Mammary epithelial cell (primary cell): ENCODE results near the gene TTC28.

Experiments used
- EZH2 ChIP-seq: IDR thresholded peaks from 2 replicates; pipeline ENCODE4 v1.6.1; 2012; ENCODE audit warnings: low read length, inconsistent platforms, borderline replicate concordance
- TF ChIP-seq, protein P1 (sequence below), 2 donors: IDR thresholded peaks in 1 of 2; conservative IDR thresholded peaks in 1 of 2; 2 replicates each; pipeline ENCODE4 v1.5.1; 2011 to 2012; ENCODE audit warnings: inconsistent platforms in 2 of 2, low read length in 2 of 2, mild to moderate bottlenecking in 2 of 2, control low read depth in 1 of 2, low read depth in 1 of 2; ENCODE audit not compliant: insufficient read depth in 1 of 2; ENCODE audit errors: extremely low read depth in 1 of 2

DNA sequence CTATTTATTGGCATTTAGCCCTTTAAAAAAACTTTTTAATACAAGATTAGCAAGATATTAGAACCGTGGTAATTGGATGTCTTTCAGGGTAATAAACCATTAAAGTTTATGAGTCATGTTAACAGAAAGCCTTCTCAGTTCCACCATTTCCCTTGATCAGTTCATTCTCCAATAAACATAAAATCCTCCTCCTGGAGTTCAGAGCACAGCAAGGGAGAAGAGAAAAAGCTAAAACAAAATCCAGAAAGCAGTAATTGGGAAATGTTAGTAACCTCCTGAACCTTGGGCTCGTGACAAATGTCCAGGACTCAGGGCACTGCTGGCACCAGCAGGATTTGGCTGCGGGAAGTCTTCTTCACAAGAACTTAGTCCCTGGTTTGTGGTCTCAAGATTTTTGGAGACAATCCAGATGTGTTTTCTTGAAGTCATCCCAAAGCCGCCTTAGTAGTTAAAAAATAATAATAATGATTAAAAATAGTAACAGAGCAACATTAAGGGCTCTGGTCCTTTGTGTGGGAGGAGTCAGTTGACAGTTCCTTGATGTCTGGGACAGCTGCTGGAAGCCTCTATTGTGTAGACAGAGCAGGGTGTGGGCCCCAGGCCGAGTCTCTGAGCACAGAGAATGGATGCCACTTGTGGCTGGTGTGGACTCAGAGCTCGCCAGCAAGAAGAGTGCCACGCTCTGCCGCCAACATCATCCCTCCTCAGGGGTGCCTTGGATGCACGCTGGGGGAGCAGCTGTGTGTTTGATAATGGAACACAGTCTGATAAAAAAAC, 717.2 kb downstream of the TTC28 start:
- TF ChIP-seq, protein P1, sequence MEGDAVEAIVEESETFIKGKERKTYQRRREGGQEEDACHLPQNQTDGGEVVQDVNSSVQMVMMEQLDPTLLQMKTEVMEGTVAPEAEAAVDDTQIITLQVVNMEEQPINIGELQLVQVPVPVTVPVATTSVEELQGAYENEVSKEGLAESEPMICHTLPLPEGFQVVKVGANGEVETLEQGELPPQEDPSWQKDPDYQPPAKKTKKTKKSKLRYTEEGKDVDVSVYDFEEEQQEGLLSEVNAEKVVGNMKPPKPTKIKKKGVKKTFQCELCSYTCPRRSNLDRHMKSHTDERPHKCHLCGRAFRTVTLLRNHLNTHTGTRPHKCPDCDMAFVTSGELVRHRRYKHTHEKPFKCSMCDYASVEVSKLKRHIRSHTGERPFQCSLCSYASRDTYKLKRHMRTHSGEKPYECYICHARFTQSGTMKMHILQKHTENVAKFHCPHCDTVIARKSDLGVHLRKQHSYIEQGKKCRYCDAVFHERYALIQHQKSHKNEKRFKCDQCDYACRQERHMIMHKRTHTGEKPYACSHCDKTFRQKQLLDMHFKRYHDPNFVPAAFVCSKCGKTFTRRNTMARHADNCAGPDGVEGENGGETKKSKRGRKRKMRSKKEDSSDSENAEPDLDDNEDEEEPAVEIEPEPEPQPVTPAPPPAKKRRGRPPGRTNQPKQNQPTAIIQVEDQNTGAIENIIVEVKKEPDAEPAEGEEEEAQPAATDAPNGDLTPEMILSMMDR (conservative IDR thresholded peaks at IDR 0.05 in 1 of 2, IDR thresholded peaks at IDR 0.05 in 1 of 2; ENCODE audit: extremely low read depth in 1 of 2, insufficient read depth in 1 of 2, low read depth in 1 of 2, low read length in 2 of 2), result no peak
- no peak for TF ChIP-seq EZH2
